Loucy (cell line): ENCODE data around the gene C9orf72.
A peak's percentile ranks its signal among the peaks of the same experiment; 100 is the strongest.
"Not testable (repeated sequence)": the region's sequence is repeated elsewhere in the genome, so short reads cannot be mapped to it uniquely, and the experiment has no call there.

ENCODE experiments used
- H2AFZ ChIP-seq: fragments of 200-600 bp; sonication (generic); 2 replicates; pipeline ENCODE4 v1.6.0; 2016; ENCODE audit warnings: antibody characterized with exemption, mild to moderate bottlenecking, low read length, moderate library complexity
- H3F3A ChIP-seq: fragments of 200-600 bp; 2 replicates; pipeline ENCODE4 v1.6.0; 2016; ENCODE audit warnings: antibody characterized with exemption, low read depth, mild to moderate bottlenecking
- H3K27me3 ChIP-seq: fragments of 200-600 bp; sonication (generic); 2 replicates; pipeline ENCODE4 v1.6.1; 2014; ENCODE audit warnings: low read length, mild to moderate bottlenecking; ENCODE audit not compliant: insufficient read depth, poor library complexity, severe bottlenecking
- H3K36me3 ChIP-seq: fragments of 200-600 bp; sonication (generic); 2 replicates; pipeline ENCODE4 v1.6.1; 2016; ENCODE audit warnings: low read length; ENCODE audit not compliant: insufficient read depth
- H3K4me1 ChIP-seq: fragments of 200-600 bp; sonication (generic); 2 replicates; pipeline ENCODE4 v1.5.1; 2014; ENCODE audit warnings: low read length, mild to moderate bottlenecking; ENCODE audit not compliant: insufficient read depth, poor library complexity, severe bottlenecking
- H3K4me2 ChIP-seq: fragments of 200-600 bp; sonication (generic); 2 replicates; pipeline ENCODE4 v1.6.0; 2014; ENCODE audit warnings: antibody characterized with exemption, low read length, low read depth, mild to moderate bottlenecking; ENCODE audit not compliant: poor library complexity, severe bottlenecking
- H3K4me3 ChIP-seq: fragments of 200-600 bp; sonication (generic); 2 replicates; pipeline ENCODE4 v1.5.1; 2014; ENCODE audit warnings: low read length, mild to moderate bottlenecking, mixed read lengths; ENCODE audit not compliant: poor library complexity, severe bottlenecking
- H3K79me2 ChIP-seq: fragments of 200-600 bp; sonication (generic); 2 replicates; pipeline ENCODE4 v1.6.1; 2014; ENCODE audit warnings: low read length; ENCODE audit not compliant: insufficient read depth
- H3K9ac ChIP-seq: fragments of 200-600 bp; sonication (generic); 2 replicates; pipeline ENCODE4 v1.6.0; 2014; ENCODE audit warnings: mild to moderate bottlenecking, low read depth, low read length, moderate library complexity; ENCODE audit not compliant: poor library complexity, severe bottlenecking
- H3K9me2 ChIP-seq: fragments of 200-600 bp; sonication (generic); replicated peaks from 2 replicates; pipeline ENCODE4 v1.6.1; 2016; ENCODE audit warnings: low read depth, low read length, mixed read lengths
- H3K9me3 ChIP-seq: fragments of 200-600 bp; sonication (generic); 2 replicates; pipeline ENCODE4 v1.6.1; 2014; ENCODE audit warnings: mild to moderate bottlenecking, antibody characterized with exemption, low read length, low read depth; ENCODE audit not compliant: insufficient read depth
- H4K20me1 ChIP-seq: fragments of 200-600 bp; sonication (generic); 2 replicates; pipeline ENCODE4 v1.6.0; 2014; ENCODE audit warnings: antibody characterized with exemption, low read length, mild to moderate bottlenecking; ENCODE audit not compliant: insufficient read depth, poor library complexity, severe bottlenecking
- CTCF ChIP-seq: fragments of 200-600 bp; sonication (generic); conservative IDR thresholded peaks from 2 replicates; pipeline ENCODE4 v1.5.1; 2014; ENCODE audit warnings: mild to moderate bottlenecking, antibody characterized with exemption, low read length
- EZH2phosphoT487 ChIP-seq: fragments of 200-600 bp; IDR thresholded peaks from 2 replicates; pipeline ENCODE4 v1.6.1; 2018; ENCODE audit warnings: antibody characterized with exemption, mild to moderate bottlenecking, moderate library complexity, borderline replicate concordance

Gene C9orf72

GRCh38 chr9:27503623-27504022 is 69.7 kb downstream of the C9orf72 start:
- Histone ChIP-seq H3K9me3 (no peaks in the 10 kb centered on the region), H3K36me3 (no peaks in the 10 kb centered on the region), H2AFZ (no peak overlapping the region), H3K9me2 (no peaks in the 10 kb centered on the region), H3K79me2 (no peaks in the 10 kb centered on the region), H3K4me2 (no peak overlapping the region), H3K9ac (no peak overlapping the region), H3K27me3 (no peaks in the 10 kb centered on the region), H4K20me1 (no peaks in the 10 kb centered on the region), H3K4me1 (peaks cover 9% of the 10 kb centered on the region), H3F3A (no peaks in the 10 kb centered on the region), H3K4me3 (no peak overlapping the region)
- TF ChIP-seq CTCF (no peak), EZH2phosphoT487 (no peak)

DNA sequence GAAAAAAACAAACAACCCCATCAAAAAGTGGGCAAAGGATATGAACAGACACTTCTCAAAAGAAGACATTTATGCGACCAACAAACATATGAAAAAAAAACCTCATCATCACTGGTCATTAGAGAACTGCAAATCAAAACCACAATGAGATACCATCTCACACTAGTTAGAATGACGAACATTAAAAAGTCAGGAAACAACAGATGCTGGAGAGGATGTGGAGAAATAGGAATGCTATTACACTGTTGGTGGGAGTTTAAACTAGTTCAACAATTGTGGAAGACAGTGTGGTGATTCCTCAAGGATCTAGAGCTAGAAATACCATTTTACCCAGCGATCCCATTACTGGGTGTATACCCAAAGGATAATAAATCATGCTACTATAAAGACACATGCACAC is 72.4 kb downstream of the C9orf72 start:
- H3K9me2 ChIP-seq, H3K9me3 ChIP-seq, H3K4me2 ChIP-seq, H3K4me3 ChIP-seq, H4K20me1 ChIP-seq, H3F3A ChIP-seq, H3K9ac ChIP-seq, H2AFZ ChIP-seq, H3K36me3 ChIP-seq, H3K4me1 ChIP-seq, H3K79me2 ChIP-seq, H3K27me3 ChIP-seq: not testable (repeated sequence)

- Histone ChIP-seq H2AFZ (no peak overlapping the region), H3K9ac (no peak overlapping the region), H3K4me1 (peaks cover 9% of the 10 kb centered on the region), H3K4me3 (peak overlapping the region; percentile 34), H3K36me3 (no peaks in the 10 kb centered on the region), H3K27me3 (no peaks in the 10 kb centered on the region), H4K20me1 (no peaks in the 10 kb centered on the region), H3K4me2 (peak overlapping the region; percentile 30), H3F3A (no peaks in the 10 kb centered on the region), H3K9me3 (no peaks in the 10 kb centered on the region), H3K79me2 (no peaks in the 10 kb centered on the region), H3K9me2 (no peaks in the 10 kb centered on the region)
- TF ChIP-seq CTCF (no peak), EZH2phosphoT487 (no peak)
Observed at GRCh38 chr9:27499451-27499850, 73.8 kb downstream of the C9orf72 start.

DNA sequence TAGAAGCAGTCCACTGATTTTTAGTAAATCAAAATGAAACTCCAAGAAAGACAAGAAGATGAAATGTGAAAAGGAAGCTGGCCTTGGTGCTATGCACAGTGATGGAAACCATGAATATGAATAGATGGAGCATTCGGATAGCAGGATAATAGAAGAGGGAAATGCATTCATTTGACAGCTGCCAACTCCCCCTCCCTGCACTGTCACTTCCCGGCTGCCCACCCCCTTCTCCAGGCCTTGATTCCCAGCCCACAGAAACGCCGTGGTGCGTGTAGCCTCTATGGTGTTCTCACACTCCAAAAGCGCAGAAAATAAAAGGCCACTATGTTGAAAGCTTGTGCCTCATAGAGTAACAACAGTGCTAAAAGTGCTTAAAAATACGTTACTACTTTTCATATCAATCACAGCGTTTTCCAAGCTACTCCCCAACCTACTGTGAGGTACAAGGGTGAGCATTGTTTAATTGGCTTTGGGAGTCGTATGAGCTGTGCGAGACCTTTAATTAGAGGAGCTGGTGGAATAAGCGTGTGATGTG is 75.3 kb downstream of the C9orf72 start:
- TF ChIP-seq CTCF (no peak), EZH2phosphoT487 (no peak)
- H3K9me3 ChIP-seq = no peaks in the 10 kb centered on the region
- no peaks in the 10 kb centered on the region for H4K20me1 ChIP-seq
- no peak overlapping the region for H3K4me3 ChIP-seq
- H3K9me2 ChIP-seq = no peaks in the 10 kb centered on the region
- H3K4me1 ChIP-seq = peaks cover 9% of the 10 kb centered on the region
- H3K9ac ChIP-seq = no peak overlapping the region
- no peaks in the 10 kb centered on the region for H3K27me3 ChIP-seq
- no peaks in the 10 kb centered on the region for H3K79me2 ChIP-seq
- H3K36me3 ChIP-seq = no peaks in the 10 kb centered on the region
- H3K4me2 ChIP-seq = no peak overlapping the region
- H2AFZ ChIP-seq = no peak overlapping the region
- H3F3A ChIP-seq = no peaks in the 10 kb centered on the region
